GM19438 (cell line): ENCODE data around the gene CARS1.
A peak's percentile ranks its signal among the peaks of the same experiment; 100 is the strongest.

Experiments used
- ATAC-seq: cut with Tn5 transposase; IDR thresholded peaks from one replicate; pipeline ENCODE4 v1.9.1; 2021; ENCODE audit warnings: low read depth; ENCODE audit not compliant: unreplicated experiment

The CARS1 gene

DNA sequence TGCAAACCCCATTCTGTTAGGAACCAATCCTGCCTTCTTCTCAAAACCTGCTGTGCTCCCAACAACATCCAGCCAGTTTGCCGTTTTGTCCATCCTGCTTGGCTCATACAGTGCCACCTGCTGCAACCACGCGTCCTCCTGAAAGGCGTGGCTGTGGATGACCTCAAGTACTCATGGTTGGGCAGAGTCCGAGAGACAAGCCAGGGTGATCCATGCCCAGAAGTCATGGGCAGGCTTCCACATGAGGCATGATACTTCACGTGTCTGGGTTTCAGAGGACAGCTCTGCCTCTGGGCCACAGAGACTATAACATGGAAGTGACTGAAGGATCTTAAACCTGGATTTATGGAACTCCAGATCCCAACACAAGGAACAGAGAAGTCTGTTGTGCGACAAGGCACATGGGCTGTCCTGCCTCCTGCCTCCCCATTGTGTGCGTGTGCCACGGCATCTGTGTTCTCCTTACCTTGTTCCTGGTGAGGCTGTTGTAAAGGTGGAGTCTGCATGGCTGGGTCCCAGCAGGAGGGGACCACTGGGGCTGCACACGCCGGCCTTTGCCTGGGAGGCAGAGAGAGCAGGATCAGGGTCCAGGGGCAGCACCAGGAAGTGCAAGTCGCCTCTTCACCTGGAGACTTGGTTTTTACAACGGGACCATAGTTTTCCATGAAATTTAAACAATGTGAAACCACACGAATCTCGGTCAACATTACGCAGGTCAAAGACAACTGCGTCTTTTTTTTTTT lies 15.4 kb downstream of the CARS1 start:
- no peak for ATAC-seq

DNA sequence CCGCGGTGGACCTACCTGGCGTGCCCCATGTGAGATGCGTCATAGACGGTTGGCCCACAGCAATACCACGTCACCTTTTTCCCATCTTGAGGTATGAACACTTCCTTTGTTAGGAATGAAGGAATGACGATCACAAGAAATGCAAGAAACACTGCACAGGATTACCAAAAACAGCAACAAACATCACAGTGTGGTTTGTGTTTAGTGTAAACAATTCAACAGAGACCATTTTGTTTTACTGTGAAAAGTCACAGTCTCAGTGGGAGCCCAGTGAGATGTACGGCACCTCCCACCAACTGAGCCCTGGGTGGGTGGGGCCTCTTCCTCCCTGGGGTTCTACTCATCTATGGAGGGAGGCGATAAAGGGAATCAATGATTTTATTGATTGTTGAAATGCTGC lies 16.3 kb downstream of the CARS1 start:
- ATAC-seq = no peak

DNA sequence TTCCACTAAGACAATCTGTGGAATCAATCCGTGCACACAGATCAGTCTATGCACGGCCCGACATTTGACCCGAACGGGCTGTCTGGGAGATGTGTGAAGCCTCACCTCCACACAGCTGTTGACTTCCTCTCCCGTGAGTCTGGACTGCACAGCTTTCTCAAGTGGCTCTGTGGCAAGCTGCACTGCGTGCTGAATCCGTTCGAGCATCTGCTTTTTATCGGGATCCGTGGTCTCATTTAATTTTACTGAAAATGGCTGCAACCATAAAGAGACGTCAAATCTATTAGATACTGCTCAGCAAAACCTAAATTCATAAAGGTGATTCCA lies 19.3 kb downstream of the CARS1 start:
- ATAC-seq = no peak

DNA sequence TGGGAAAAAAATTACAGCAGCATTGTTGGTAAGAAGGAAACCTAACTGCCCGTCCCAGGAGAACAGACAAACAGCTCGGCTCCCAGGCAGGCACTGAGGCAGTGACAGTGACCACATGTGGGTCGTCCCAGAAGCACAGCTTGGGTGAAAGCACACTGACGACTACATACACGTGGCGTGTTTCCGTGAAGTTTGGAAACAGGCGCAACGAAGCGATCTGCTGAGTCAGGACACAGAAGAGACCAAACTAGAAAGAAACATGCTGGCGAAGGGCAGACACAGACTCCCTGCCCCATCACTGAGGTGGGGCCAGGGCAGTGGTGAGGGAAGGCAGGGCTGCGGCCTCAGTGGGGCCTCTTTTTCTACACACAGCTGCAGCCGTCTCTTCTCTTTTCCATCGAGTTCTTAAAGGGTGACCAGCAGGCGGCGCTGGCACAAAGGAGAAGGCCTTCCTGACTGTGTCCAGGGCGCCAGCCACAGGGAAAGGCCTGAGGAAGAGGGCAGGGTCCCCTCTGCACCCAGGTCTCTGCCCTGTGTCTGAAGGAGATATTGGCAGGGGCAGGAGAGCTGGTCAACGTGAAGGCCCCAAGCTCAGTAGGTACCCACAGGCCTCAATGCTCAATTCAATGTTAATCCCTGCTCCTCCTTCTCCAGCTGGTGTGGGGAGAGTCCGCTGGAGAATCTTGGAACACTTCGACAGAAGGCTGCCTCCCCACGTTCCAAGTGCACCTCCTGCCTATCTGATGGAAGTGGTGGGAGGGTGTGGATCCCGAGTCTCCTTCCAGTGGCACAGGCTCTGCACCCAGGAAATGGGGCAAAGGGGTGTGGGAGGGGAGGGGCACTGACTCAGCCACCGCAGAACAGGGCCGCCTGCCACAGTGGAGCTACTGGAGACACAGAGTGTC lies 19.9 kb downstream of the CARS1 start:
- no peak for ATAC-seq

DNA sequence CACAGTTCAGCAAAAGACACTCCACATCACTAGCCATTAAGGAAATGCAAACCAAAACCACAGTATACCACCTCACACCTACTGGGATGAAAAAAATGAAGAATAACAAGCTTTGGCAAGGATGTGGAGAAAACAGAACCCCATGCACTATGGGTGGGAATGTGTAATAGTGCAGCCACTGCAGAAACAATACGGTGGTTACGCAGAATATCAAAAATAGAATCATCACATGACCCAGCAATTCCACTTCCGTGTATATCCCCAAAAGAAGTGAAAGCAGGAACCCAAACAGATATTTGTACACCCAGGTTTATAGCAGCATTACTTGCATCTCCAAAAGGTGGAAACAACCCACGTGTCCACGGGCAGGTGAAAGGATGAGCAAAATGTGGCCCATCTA lies 20.8 kb downstream of the CARS1 start:
- no peak for ATAC-seq

DNA sequence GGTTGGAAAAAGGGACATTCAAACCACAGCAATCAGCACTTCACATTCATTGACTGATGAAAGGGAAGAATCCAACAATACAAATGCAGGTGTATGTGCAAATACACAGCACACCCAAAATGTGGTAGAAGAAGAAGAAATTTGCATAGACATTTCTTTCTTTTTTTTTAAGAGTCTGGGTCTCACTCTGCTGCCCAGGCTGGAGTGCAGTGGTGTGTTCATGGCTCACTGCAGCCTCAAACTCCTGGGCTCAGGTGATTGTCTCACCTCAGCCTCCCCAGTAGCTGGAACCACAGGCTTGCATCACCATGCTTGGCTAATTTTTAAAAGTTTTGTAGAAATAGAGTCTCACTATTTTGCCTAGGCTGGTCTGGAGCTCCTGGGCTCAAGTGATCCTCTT lies 21.9 kb downstream of the CARS1 start:
- ATAC-seq = no peak

DNA sequence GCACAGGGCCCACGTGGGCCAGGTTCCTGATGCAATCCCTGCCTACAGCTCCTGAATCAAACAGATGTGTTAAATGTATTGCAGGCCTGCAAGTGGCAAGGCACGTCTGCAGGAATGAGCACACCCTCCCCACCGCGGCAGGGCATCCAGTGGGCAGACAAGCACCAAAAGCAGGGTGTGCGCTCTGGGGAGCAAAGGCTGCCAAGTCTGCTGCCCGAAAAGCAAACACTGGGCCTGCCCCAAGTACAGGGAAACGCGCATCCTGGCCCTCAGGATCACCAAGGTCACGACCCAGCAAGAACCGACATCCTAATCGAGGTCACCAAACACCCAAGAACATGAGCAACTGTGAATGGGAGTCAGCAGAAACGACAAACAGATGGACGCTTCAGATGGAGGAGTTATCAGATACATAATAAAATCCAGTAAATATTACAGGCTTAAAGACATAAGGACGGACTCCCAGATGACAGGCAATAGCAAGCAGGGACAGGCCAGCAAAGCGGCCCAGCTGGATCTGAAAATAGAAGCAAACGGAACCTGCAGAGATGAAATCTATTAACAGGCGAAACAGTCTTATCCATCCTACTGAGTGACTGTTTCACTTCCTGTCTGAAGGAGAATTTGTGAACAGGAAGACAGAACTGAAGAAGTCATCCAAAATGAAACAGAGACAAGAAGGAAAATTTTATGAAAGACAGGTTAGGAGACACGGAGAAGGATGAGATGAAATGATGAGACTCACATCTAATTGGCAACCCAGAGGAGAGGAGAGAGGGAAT lies 26.7 kb downstream of the CARS1 start:
- no peak for ATAC-seq

DNA sequence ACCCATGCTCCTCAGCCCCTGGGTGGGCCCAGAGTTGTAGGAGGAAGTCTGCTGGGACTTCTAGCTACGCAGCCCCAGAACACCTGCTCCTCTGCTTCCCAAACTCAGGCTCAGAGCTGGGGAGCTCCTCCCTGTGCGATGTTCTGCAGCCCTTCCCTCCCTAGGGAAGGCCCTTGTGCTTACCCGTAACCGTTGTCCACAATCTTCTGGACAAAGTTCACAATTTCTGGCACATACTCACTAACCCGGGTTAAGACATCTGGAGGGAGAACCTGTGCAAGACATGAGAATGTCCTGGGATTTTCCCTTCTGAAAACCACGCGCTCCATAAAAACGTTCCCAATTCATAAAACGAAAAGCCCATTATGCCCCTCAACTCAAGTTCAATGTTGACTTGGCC lies 28.4 kb downstream of the CARS1 start:
- no peak for ATAC-seq

DNA sequence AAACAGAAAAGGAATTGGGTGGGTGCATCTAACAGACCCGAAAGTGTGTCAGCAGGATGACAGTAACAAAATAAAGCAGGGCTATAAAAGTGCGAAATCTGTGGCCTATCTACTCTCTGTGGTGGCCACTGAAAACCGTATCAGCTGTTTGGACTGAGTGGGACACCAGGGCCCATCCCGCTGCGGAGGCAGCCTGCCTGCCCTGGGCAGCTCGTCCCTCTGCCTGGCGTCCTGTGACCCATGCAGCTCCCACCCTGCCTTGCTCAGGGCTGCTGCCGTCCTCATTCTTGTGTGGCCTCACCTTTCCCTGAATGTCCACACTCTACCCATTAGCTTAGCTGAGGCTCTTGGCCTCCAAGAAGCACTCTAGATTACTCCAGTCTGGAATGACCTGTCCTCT lies 30.4 kb downstream of the CARS1 start:
- ATAC-seq = no peak

DNA sequence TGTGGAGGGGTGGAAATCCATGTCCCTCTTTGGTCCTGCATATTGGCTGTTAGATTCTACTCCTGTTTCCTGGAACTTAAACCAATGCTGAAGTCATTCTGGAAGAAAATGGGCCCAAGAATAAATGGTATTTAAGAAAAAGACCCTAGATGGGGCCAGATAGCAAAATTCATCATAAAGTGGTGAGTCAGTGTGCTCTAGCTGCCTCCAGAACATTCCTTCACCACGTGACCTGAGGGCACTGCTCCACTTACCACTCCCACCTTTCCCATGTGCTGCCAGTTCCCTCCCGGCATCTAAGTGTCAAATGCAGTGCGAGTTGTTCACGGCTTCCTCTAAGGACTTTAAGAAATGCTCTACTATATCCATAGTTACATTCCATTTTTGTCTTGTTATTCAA lies 34.2 kb downstream of the CARS1 start:
- ATAC-seq = no peak

DNA sequence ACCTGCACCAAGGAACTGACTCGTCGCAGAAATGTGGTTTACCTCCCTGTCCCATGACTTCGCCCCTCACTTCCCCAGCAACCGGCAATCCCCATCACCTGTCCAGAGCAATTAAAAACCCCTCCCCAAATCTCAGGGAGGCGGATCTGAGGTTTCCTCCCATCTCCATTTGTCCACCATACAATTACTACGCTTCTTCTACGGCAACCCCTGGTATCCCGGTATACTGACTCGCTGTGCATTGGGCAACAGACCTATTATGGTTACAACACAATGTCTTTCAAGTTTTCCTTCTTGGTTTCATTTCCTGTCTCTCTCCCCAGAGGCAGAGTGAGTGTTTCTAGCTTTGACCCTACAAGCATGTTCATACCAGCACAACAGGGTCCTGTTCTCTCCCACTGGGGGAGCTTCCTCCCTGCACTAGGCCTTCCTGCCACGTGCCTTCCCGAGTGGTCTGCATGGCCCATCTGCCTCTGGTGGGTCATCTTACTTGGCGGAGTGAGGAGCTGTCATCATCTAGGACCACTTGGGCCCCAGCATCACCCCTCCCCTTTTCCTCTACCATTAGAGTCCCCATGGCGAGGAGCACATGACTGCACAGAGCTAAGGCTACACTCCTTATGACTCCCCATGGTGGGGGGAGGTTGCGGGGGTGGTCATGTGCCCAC lies 34.8 kb downstream of the CARS1 start:
- ATAC-seq = peak; percentile 91

DNA sequence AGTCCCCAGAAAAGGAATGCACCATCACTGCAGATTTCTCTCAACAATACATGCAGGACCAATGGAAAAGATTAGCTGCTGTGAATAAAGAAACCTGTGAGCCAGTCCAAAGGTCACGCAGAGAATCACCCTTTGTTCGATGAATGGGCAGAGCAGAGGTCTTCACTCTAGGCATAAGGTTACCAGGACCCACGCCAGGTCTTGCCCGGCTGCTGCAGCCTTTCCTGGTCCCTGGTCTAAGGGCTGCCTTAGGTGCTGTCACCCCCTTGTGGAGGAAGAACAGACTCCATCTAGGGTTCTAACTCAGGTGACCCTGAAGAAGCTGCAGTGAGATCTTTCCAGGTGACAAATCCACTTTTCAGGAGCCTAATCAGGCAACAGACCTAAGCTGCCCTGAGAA lies 36.1 kb downstream of the CARS1 start:
- no peak for ATAC-seq

DNA sequence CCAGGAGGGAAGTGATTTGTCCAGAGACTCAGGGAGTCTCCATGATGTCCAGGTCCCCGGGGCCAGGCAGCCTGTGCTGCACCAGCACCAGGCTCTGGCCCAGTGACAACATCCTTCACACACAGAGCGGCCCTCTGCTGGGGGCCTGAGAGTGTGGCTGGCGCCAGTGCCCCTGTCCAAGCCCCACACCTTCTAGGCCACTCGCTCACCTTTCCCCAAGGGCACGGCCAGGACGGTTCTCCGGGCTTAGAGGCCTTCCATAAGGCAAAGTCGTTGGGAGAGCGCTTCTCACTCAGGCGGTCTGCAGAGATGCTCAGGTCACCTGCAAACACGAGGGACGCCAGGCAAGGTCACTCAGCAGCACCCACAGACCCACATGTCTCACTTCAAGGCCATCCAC lies 37.2 kb downstream of the CARS1 start:
- ATAC-seq = no peak

DNA sequence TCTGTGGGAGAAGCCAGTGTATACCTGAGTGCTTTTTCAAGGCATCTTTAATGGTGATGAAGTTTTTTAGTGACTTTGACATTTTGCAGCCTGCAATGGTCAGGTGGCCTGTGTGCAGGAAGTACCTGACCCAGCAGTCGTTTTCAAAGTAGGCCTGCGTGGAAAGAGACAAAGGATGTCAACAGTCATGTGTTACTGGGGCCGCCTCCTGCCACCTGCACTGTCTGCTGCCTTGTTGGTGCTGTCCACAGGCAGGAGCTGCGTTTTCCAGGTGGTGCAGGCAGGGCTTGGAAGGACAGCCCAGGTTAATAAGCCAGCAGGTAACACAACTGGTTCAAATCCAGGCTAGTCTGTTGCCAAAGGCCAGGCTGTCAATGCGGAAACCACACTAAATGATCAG lies 38.6 kb downstream of the CARS1 start:
- ATAC-seq = no peak

DNA sequence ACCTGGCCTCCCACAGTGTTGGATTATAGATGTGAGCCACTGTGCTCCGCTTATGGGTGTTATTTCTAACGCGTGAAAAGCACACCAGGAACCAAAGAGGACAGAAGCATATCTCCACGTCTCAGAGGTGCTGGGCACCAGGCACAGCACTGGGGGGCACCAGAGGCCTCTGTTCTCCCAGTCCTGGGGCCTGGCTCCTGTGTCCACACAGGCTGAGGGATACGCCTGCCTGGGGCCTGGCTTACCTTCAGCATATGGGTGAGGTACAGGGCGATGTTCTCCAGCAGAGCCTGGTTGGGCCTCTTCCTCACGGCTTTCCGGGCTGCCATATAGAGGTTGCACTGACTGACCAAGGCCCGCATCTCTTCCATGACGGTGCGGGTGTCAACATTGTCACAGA lies 40.4 kb downstream of the CARS1 start:
- no peak for ATAC-seq

DNA sequence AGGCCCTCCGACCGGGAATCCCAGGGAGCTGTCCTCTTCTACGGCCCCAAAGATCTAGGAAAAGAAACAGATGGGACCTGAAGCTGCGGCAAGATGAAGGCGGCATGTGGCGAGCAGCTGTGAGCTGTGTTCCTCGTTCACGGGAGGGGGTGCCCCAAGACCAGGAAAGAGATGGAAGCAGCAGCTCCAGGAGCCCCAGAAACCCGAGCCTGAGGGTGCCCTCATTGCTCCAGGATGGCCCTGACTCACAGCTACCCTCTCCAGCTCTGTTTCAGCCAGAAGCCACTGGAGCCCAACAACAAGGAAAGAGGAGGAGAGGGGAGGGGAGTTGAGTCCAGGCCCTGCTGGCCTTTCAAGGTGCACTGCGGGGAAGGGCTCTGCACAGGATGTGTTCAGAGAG lies 41.4 kb downstream of the CARS1 start:
- no peak for ATAC-seq

DNA sequence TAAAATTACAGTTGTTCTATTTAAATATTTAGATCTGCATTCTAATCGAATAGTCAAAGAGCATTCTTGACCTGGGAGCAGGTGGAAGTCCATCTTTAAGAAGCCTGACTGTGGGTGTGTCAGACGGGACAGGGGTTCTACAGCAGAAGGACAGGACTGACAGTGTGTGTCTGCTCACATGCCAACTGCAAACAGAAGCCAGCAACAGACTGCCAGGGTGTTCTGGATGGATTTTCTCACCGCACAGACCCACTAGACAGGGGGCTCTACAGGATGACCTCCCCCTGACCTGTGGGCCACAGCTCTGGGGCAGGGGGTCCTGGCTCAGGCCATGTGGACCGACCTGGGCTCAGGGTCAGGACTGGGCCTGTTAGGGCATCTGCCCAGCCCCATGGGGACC lies 42.3 kb downstream of the CARS1 start:
- no peak for ATAC-seq

DNA sequence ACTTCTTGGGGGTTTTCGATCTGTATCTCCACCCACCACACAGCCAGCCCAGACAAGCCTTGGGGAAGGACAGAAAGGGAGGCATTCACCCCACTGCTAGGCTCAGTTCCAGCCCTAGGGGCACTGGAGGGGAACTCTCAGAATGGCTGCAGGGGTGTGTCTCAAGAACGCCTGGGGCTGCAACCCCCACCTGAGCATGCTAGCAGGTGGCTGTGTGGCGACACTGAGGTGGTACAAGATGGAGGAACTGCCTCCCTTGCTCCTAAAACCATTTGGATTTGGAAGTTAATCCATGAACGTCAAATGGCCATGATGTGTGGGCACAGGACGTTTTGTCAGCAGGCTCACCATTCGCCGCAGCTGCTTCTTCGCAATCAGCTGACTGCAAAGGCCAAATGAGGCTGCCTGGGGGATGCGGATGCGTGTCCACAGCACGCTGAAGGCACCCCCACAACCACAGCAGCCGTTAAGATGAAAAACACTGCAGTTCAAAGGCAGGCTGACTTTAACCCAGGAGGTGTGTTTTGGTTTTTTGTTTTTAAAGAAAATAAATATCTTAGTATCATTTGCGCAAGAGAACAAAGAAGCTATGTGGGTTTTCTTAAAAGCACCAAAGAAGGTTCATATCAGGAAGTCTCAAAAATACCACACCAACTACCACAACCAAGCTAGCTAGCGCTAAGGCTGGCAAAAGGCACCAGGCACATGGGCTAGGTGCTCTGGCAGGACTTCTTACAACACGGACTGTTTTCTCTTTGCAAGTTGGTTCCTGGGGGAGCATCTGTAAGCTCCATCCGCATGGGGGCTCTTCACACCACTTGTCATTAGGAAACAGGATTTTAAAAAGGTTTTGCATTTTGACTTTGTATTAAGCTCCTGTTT lies 42.9 kb downstream of the CARS1 start:
- no peak for ATAC-seq

DNA sequence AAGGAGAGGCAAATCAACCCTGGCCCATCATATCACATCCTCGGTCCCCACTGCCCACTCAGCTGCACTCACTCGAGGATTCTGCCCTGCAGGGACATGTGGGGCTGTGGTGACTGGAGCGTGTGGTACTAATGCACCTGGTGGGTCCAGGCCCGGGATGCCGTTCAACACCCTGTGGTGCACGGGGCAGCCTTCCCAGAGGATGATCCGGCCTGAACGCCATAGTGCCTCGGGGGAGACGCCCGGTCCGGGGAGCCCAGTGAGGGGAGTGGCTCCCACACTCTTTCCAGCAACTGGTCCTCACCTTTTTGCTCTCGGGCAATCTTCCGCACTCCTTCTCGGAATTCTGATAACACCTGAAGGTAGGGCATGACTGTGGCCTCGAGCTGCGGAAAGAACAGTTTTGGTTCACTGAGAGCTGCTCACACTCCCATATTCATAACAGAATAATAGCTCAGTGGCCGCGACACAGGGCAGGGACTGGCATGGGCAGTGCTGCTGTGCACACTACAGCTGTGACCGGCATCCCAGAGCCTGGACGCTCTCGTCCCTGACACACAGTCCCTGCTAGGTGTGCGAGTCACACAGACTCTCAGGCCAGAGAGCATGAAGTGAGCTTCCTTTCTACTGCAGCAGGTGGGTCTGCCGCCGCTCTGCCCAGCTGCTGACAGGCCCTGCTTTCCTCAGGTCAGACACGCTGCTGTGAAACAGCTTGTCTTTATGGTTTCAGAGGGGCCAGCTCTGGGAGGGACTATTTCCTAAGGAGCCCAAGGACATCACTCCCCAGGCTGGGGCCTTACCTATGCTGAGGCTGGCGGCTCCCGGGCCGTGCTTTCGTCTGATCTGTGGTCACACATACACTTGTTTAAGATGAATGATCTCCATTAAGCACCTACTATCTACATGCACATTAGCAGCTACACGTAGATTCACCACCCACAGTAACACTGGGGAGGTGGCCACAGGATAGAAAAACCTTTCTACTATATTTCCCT lies 45.0 kb downstream of the CARS1 start:
- ATAC-seq = no peak
